RCC 7860 (cell line): ENCODE results near the gene FAM83D.
A peak's percentile ranks its signal among the peaks of the same experiment; 100 is the strongest.
"Not testable (repeated sequence)": the region's sequence is repeated elsewhere in the genome, so short reads cannot be mapped to it uniquely, and the experiment has no call there.

Experiments
- DNase-seq: peaks from one replicate; pipeline ENCODE4 v3.0.0-alpha.2; 2015; ENCODE audit warnings: low spot score
- FAIRE-seq: peaks from 2 replicates; lab custom pipeline; 2012; peaks lifted over from hg19 to GRCh38; lab: Jason Lieb, UNC

Gene FAM83D

GRCh38 chr20:38932457-38933120, 6.4 kb downstream of the FAM83D start:
- no peak for DNase-seq
- FAIRE-seq: no peak

GRCh38 chr20:38934530-38934929, 8.3 kb downstream of the FAM83D start:
- DNase-seq: no peak
- FAIRE-seq: no peak

GRCh38 chr20:38935285-38935684, 9.1 kb downstream of the FAM83D start:
- no peak for FAIRE-seq

GRCh38 chr20:38935967-38936407, 9.8 kb downstream of the FAM83D start:
- FAIRE-seq (no peak), DNase-seq (no peak)

More at GRCh38 chr20:38935285-38935684, 9.1 kb downstream of the FAM83D start:
- DNase-seq: peak; percentile 25

GRCh38 chr20:38937000-38937399, 10.8 kb downstream of the FAM83D start:
- FAIRE-seq (no peak), DNase-seq (no peak)

DNA sequence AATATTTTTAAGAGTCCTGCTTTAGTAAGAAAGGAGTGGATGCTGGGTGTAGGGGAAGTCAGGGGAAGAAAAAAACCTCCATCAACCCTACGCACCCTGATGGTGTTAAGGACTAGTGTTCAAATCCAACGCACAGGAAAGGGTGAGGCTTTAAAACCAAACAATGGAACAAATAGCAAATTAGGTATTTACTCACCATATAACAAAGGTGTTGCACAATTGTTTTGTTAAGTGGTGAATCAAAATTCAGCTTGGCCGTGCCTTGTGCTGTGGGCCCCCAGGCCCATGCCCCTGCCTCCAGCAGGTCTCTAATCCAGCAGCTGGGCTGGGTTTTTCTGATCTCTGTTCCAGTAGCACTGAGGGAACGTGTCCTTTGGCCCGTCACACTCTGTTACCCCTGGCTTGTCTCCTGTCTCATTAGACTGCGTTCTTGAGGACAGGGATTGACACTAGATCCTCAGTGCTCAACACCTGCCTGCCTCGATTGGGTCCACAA, 11.8 kb downstream of the FAM83D start:
- DNase-seq (no peak), FAIRE-seq (no peak)

DNA sequence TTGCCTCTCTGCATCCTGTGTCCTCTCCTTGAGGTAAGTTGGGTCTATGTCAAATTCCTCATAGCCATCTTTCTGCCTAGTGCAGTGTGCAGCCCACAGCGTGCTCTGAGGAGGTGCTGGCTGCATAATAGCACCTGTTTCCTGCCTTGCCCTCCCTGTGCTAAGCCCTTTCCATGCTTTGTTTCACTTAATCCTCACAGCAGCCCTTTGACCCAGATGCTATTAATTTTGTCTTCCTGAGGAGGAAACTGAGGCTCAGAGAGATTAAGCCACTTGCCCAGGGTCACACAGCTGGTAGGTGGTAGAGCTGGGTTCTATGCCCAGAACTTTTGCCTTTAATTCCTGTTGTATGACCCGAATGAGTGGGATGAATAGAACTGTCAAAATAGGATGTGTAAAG, 13.5 kb downstream of the FAM83D start:
- DNase-seq (no peak), FAIRE-seq (no peak)

DNA sequence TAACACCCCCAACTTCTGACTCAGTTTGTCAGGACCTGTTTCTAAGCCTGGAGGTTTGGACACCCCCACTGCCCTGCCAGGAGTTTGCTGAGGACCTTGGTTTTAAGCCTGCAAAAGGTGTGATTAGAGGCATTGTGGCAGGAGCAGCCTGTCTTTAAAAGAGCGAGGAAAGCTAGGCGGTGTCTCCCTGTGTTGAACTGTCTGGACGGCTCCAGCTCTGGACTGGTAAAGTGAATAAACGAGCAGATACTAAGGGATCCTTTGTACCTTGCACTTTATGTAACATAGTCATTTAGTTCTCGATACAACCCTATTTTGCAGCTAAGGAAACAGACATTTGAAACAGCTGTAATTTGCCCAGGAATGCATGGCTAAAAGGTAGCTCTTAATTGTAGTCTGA, 14.4 kb downstream of the FAM83D start:
- no peak for DNase-seq
- no peak for FAIRE-seq

DNA sequence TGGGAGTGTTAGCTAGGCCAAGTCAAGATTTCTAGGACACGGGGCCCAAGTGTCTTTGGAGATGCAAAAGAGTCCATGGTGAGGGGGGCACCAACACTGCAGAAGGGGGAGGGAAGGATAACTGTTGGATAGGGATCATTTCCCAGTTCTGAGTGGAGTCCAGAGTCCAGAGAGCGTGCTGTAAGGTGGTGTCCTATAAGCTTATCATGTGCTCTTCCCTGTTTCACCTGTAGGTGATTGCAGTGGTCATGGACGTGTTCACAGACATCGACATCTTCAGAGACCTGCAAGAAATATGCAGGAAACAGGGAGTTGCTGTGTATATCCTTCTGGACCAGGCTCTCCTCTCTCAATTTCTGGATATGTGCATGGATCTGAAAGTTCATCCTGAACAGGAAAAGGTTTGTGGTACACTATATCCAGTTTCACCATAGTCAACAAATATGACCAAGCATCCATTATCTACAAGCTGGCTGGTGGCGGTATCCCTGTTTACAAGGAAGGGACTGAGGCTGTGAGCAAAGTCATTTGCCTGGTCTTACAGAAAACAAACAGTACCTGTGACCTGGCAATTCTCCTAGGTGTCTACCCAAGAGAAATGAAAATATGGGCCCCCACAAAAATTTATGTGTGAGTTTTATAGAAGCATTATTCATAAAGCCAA, 15.6 kb downstream of the FAM83D start:
- DNase-seq (no peak), FAIRE-seq (no peak)

DNA sequence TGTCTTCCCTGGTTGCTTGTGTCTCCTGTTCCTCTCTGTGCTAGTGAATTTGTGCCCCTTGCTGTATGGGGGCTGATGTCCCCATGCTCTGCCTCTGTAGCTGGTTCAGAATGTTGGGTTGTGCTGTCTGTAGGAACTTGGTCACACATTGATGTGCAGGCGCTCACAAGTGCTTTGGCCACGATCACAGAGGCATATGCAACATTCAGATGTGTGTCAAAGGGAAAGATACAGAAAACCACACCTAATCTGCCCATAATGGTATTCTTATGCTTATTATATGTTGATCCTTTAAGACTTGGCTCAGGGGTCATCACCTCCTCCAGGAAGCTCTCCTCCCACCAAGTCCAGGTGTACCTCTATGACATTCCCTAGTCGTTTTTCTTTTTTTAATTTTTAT, 18.8 kb downstream of the FAM83D start:
- DNase-seq: no peak
- no peak for FAIRE-seq

DNA sequence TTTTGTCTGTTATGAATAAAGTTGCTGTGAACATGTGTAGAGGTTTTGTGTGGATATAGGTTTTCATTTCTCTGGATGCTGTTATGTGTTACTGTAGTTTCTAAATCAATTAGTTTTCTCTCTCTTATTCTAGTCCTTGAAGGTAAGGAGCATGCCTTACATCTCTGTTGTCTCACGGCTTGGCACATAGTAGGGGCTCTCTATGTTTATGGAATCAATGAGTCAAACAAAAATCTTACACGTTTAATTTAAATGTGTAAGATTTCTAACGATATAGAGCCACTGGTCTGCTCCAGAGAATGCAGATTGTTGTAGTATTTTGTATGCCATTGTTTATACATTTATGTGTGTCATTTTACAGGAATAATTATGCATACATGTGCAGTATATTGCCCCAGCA, 20.6 kb downstream of the FAM83D start:
- no peak for FAIRE-seq
- no peak for DNase-seq

DNA sequence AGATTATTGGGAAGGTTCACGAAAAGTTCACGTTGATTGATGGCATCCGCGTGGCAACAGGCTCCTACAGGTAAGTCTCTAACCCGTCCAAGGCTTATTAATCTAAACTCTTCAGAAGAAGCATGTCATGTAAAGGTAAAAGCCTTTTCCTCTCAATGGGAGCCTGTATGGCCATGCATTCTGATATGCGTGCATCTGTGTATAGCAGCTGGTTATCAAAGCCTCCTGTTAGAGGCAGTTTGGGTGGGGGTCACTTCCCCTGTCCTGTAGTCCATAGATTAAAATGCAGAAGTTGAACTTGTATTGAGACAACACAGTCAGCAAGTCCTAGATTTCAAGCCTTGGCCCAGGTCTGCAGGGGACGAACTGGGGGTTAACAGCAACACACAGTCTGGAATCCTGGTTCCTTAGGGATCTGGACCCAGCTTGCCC, 21.7 kb downstream of the FAM83D start:
- FAIRE-seq: no peak
- no peak for DNase-seq

DNA sequence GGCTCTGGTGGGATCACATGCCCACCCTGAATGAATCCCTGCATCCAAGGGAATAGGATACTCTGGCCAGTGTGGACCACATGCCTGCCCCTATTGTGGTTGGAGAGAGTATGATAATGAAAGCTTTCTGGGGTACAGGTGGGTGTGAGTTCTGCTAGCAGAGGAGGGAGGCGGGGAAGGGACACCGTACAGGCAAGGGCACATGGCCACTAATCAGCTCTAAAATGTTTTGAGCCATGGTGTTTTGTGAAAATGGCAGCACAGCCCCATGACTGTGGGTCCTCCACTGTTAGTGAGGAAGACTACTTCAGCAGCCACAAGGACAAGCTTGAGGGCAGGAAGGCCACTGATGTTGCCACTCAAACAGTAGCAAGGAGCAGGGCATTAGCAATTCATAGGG, 24.0 kb downstream of the FAM83D start:
- FAIRE-seq: no peak
- no peak for DNase-seq

DNA sequence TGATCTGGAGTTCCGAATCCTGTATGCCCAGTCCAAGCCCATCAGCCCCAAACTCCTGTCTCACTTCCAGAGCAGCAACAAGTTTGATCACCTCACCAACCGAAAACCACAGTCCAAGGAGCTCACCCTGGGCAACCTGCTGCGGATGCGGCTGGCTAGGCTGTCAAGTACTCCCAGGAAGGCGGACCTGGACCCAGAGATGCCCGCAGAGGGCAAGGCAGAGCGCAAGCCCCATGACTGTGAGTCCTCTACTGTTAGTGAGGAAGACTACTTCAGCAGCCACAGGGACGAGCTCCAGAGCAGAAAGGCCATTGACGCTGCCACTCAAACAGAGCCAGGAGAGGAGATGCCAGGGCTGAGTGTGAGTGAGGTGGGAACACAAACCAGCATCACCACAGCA, 25.4 kb downstream of the FAM83D start:
- DNase-seq (no peak), FAIRE-seq (no peak)

GRCh38 chr20:38952153-38952552, 25.9 kb downstream of the FAM83D start:
- no peak for FAIRE-seq

GRCh38 chr20:38953630-38954340, 27.6 kb downstream of the FAM83D start:
- FAIRE-seq (no peak), DNase-seq (no peak)

More at GRCh38 chr20:38952153-38952552, 25.9 kb downstream of the FAM83D start:
- DNase-seq: no peak

GRCh38 chr20:38957235-38957876, 31.1 kb downstream of the FAM83D start:
- DNase-seq (no peak), FAIRE-seq (no peak)

DNA sequence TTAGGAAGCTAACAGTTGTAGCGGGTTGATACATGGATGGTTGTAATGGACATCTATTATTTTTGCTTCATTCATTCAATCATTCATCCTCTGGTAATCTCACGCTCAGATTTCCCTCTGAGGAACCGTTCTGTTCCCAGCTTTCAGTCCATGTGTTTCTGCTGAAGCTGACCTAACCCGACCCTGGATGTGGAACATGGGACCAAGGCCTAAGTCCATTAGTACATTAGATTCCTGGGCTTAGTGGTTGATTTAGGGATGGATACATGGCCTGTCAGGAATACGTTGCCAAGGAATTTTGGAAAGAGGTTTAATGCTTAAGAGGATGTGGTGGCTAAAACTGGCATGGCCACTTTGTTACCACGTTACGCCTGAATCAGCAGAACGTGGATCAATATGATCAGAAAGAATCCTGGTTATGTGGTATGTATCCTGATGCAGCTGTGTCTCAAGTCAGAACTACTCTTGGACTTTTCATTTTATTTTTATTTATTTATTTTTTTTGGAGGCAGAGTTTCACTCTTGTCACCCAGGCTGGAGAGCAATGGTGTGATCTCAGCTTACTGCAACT, 31.8 kb downstream of the FAM83D start:
- FAIRE-seq: no peak
- DNase-seq: no peak

DNA sequence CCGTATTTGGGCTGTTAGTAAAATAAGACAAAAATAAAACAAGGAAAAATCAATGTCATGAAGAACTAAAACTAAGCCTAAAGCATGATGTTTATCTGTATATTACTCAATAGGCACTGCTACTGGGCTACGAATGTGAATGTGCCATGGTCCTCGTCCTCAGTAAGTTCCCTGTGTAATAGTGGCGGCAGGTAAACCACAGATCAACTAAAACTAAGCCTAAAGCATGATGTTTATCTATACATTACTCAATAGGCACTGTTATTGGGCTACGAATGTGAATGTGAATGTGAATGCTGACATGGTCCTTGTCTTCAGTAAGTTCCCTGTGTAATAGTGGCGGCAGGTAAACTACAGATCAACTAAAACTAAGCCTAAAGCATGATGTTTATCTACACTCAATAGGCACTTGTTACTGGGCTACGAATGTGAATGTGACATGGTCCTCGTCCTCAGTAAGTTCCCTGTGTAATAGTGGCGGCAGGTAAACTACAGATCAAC, 34.0 kb downstream of the FAM83D start:
- not testable (repeated sequence) for FAIRE-seq

DNA sequence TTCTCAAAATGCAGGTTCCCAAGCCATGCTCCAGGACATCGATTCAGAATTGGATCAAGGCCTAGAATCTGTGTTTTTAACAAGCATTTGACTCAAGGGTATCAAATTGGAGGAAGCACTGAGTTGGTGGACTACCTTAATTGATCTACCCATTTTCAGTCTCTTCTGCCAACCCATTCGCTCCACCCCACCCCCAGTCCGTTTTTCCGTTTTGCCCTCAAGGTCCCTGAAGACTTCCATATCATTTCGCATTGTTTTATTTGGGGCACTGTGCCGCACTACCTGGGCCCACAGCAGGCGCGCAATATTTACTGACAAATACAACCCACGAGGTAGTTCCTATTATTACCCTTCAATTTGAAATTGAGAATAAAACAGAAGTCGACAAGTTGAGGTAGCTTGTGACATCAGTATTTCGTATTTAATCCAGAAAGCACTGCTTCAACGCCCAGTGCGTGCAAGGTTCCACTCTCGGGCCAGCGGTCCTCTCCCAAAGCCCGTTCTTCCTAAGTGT, 35.4 kb downstream of the FAM83D start:
- DNase-seq: no peak
- no peak for FAIRE-seq

More for the DNA sequence above, 34.0 kb downstream of the FAM83D start:
- DNase-seq: not testable (repeated sequence)
